Measurements from ENCODE around the gene ARMH3. TPM values are rescaled to one million over a fixed set of nuclear protein-coding genes. Genes with fewer than 3 reads are reported as not detected.

The ARMH3 gene
- total and polyA plus RNA-seq, 10 of the 15 experiments (the other 5 are each of a cell fraction or from before 2014, with no cell fraction given): 13.0 to 33.0 (median 16.4) TPM

DNA sequence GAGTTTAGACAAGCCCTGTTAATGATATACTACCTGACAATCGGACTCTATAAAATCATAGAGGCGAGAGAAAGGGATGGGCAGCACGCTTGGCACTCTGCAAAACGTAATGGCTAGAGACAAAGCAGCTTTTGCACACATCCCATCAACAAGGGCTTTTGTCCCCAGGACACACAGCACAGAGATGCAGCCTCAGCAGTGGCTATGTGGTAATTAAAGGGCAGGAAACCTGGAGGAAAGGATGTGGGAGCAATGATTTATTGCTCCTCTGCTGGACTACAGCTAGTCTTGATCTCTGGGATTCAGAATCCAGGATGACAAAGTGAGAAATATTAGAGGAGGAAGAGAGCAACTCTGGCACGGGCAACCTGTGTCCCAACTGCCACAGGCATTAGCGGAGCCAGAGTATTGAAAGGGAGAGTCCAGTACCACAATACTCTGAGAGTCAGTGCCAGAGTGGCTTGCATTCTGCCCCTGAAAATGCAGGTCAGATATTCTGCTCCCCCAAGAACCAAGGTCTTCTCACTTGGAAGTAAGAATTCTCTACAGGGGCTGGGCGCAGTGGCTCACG is 96.5 kb downstream of the ARMH3 start (continued):
- TF ChIP-seq MEF2A (IDR thresholded peaks at IDR 0.05; ENCODE audit: insufficient read depth, low read depth, low read length) (no peak), SIN3A (IDR thresholded peaks at IDR 0.05; ENCODE audit: low read depth, low read length) (no peak), MEF2B (IDR thresholded peaks at IDR 0.05; ENCODE audit: partially characterized antibody, poor library complexity, severe bottlenecking) (no peak), RFX5 (IDR thresholded peaks at IDR 0.05; ENCODE audit: low read depth, low read length) (no peak), NFYA (IDR thresholded peaks at IDR 0.05; ENCODE audit: borderline replicate concordance, low read depth, low read length) (no peak), SMAD5 (IDR thresholded peaks at IDR 0.05; ENCODE audit: low read depth) (no peak), HDGF (IDR thresholded peaks at IDR 0.05) (no peak), TARDBP (IDR thresholded peaks at IDR 0.05; ENCODE audit: borderline replicate concordance) (no peak)
- TF ChIP-seq, protein P1, sequence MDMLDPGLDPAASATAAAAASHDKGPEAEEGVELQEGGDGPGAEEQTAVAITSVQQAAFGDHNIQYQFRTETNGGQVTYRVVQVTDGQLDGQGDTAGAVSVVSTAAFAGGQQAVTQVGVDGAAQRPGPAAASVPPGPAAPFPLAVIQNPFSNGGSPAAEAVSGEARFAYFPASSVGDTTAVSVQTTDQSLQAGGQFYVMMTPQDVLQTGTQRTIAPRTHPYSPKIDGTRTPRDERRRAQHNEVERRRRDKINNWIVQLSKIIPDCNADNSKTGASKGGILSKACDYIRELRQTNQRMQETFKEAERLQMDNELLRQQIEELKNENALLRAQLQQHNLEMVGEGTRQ (IDR thresholded peaks at IDR 0.05; ENCODE audit: borderline replicate concordance, low read depth, low read length): no peak

- no peak for DNase-seq (ENCODE audit: low read depth, low spot score)
- 6% methylated on average over 1 of the region's 1 CpG for WGBS (ENCODE audit: insufficient coverage, insufficient replicate concordance, low lambda C conversion rate, missing lambda C conversion rate)
- ChIA-PET POLR2A (interaction anchor here (0.7 to 1.3 kb wide), 3 partner anchors 12 to 46 kb away, joined by 3 to 9 read pairs (median 4); no protein-coding TSS in a partner anchor), RAD21 (ENCODE audit: unreplicated experiment) (interaction anchor here (1.1 kb wide), 1 partner anchor 10 kb away, joined by 3 read pairs; no protein-coding TSS in a partner anchor), CTCF (interaction anchor here (1.1 to 2.2 kb wide), 6 partner anchors 8 to 118 kb away, joined by 3 to 8 read pairs (median 3); no protein-coding TSS in a partner anchor), SMC1A (ENCODE audit: uncharacterized antibody, unreplicated experiment) (interaction anchor here (0.6 to 8.1 kb wide), 11 partner anchors 9 to 492 kb away, joined by 3 to 45 read pairs (median 6); no protein-coding TSS in a partner anchor)
- BruUV-seq (replicated peaks): no TSS peak
- Histone ChIP-seq H3K36me3 (ENCODE audit: control insufficient read depth in 2 of 2, insufficient read depth in 2 of 2, low read length in 1 of 2) (peaks cover 4 to 30% of the 10 kb centered on the region in 2 experiments), H3K9me3 (replicated peaks; ENCODE audit: control insufficient read depth, insufficient read depth, low read length) (no peaks in the 10 kb centered on the region), H3K4me2 (ENCODE audit: control insufficient read depth, insufficient read depth) (no peak overlapping the region), H3K27ac (ENCODE audit: control insufficient read depth, insufficient read depth) (no peak overlapping the region), H2AFZ (ENCODE audit: control insufficient read depth, low read depth, low read length) (no peak overlapping the region), H3K27me3 (replicated peaks in 1 of 2; ENCODE audit: control insufficient read depth in 2 of 2, insufficient read depth in 2 of 2, low read length in 1 of 2) (no peaks in the 10 kb centered on the region), H3K9ac (ENCODE audit: control insufficient read depth, insufficient read depth, low read length) (no peak overlapping the region), H3K79me2 (ENCODE audit: control insufficient read depth, insufficient read depth, low read length) (no peaks in the 10 kb centered on the region), H3K4me3 (no peak overlapping the region), H3K4me1 (ENCODE audit: control insufficient read depth, insufficient read depth, low read length) (no peaks in the 10 kb centered on the region), H4K20me1 (ENCODE audit: control insufficient read depth, insufficient read depth) (no peaks in the 10 kb centered on the region)
- ATAC-seq: no peak
- intact Hi-C loops (cut with micrococcal nuclease; ENCODE audit: unreplicated experiment) (no loop called here), in situ Hi-C loops (cut with MboI) (no loop called here)
- FAIRE-seq: no peak
- TF ChIP-seq STAT1 (conservative IDR thresholded peaks at IDR 0.05) (no peak), IKZF2 (IDR thresholded peaks at IDR 0.05) (no peak), SUZ12 (IDR thresholded peaks at IDR 0.05; ENCODE audit: unreplicated experiment) (no peak), HDGF (IDR thresholded peaks at IDR 0.05) (no peak), ZNF622 (IDR thresholded peaks at IDR 0.05) (no peak), BCL11A (IDR thresholded peaks at IDR 0.05; ENCODE audit: low read depth, low read length) (no peak), SREBF2 (IDR thresholded peaks at IDR 0.05; ENCODE audit: low read length) (no peak), RFX5 (IDR thresholded peaks at IDR 0.05; ENCODE audit: low read depth, low read length) (no peak)
- TF ChIP-seq, protein P2, sequence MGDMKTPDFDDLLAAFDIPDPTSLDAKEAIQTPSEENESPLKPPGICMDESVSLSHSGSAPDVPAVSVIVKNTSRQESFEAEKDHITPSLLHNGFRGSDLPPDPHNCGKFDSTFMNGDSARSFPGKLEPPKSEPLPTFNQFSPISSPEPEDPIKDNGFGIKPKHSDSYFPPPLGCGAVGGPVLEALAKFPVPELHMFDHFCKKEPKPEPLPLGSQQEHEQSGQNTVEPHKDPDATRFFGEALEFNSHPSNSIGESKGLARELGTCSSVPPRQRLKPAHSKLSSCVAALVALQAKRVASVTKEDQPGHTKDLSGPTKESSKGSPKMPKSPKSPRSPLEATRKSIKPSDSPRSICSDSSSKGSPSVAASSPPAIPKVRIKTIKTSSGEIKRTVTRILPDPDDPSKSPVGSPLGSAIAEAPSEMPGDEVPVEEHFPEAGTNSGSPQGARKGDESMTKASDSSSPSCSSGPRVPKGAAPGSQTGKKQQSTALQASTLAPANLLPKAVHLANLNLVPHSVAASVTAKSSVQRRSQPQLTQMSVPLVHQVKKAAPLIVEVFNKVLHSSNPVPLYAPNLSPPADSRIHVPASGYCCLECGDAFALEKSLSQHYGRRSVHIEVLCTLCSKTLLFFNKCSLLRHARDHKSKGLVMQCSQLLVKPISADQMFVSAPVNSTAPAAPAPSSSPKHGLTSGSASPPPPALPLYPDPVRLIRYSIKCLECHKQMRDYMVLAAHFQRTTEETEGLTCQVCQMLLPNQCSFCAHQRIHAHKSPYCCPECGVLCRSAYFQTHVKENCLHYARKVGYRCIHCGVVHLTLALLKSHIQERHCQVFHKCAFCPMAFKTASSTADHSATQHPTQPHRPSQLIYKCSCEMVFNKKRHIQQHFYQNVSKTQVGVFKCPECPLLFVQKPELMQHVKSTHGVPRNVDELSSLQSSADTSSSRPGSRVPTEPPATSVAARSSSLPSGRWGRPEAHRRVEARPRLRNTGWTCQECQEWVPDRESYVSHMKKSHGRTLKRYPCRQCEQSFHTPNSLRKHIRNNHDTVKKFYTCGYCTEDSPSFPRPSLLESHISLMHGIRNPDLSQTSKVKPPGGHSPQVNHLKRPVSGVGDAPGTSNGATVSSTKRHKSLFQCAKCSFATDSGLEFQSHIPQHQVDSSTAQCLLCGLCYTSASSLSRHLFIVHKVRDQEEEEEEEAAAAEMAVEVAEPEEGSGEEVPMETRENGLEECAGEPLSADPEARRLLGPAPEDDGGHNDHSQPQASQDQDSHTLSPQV (IDR thresholded peaks at IDR 0.05): no peak
- TF ChIP-seq, protein P3, sequence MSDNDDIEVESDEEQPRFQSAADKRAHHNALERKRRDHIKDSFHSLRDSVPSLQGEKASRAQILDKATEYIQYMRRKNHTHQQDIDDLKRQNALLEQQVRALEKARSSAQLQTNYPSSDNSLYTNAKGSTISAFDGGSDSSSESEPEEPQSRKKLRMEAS (IDR thresholded peaks at IDR 0.05; ENCODE audit: low read depth, low read length): no peak
These were observed 97.3 kb downstream of the ARMH3 start for GRCh38 chr10:101958691-101959090.
